Kidney epithelial cell (primary cell): ENCODE measurements around the gene SLC13A2. TPM values are rescaled to one million over a fixed set of nuclear protein-coding genes. Genes with fewer than 3 reads are reported as not detected.

Source experiments
- DNase-seq: peaks from one replicate; pipeline ENCODE4 v3.0.0-alpha.2; 2010; ENCODE audit warnings: low read depth
- H3K27me3 ChIP-seq: 2 replicates; pipeline ENCODE4 v1.6.0; 2011; ENCODE audit warnings: low read length; ENCODE audit not compliant: control insufficient read depth, insufficient read depth
- H3K36me3 ChIP-seq: 2 replicates; pipeline ENCODE4 v1.5.1; 2011; ENCODE audit warnings: low read length; ENCODE audit not compliant: control insufficient read depth, insufficient read depth
- H3K4me3 ChIP-seq: 2 replicates; pipeline ENCODE4 v1.5.1; 2011; ENCODE audit warnings: low read depth, mild to moderate bottlenecking, control low read depth, low read length
- total RNA-seq: library from RNA; depleted of rRNA; stranded (reverse); fragments of >200 nt; gene quantifications from 2 replicates; pipeline ENCODE4 v1.2.3, GENCODE V29; 2015
- TF ChIP-seq, protein P1 (sequence below): IDR thresholded peaks from 2 replicates; pipeline ENCODE4 v1.5.1; 2011; ENCODE audit warnings: mild to moderate bottlenecking, moderate library complexity, low read length, control low read depth, inconsistent platforms; ENCODE audit not compliant: insufficient read depth, poor library complexity, severe bottlenecking

Gene SLC13A2
- total RNA-seq, 1 donor from 2014 or later, result not detected

DNA sequence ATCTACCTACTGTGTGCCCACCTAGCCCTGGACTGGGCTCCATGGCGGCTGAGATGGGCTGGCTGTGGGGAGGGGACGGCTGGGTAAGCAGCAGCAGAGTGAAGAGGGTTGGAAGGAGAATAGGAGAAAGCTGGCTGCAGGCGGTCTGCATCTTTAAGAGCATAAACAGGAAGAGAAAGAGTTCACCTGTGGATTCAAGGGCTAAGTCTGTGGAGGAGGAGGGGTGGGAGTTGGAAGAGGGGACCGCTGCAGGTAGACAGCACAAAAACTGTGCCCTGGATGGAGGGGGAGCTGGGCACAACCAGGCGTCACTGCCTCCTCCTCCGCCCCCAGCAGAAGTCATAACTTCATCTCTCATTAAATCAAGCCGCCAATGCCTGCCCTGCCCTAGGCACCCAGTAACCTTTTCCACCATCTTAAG lies 677 bp downstream of the SLC13A2 start:
- DNase-seq, result no peak
- Histone ChIP-seq H3K4me3 (no peak overlapping the region), H3K36me3 (no peaks in the 10 kb centered on the region), H3K27me3 (peaks cover 9% of the 10 kb centered on the region)
- TF ChIP-seq, protein P1, sequence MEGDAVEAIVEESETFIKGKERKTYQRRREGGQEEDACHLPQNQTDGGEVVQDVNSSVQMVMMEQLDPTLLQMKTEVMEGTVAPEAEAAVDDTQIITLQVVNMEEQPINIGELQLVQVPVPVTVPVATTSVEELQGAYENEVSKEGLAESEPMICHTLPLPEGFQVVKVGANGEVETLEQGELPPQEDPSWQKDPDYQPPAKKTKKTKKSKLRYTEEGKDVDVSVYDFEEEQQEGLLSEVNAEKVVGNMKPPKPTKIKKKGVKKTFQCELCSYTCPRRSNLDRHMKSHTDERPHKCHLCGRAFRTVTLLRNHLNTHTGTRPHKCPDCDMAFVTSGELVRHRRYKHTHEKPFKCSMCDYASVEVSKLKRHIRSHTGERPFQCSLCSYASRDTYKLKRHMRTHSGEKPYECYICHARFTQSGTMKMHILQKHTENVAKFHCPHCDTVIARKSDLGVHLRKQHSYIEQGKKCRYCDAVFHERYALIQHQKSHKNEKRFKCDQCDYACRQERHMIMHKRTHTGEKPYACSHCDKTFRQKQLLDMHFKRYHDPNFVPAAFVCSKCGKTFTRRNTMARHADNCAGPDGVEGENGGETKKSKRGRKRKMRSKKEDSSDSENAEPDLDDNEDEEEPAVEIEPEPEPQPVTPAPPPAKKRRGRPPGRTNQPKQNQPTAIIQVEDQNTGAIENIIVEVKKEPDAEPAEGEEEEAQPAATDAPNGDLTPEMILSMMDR, result no peak

DNA sequence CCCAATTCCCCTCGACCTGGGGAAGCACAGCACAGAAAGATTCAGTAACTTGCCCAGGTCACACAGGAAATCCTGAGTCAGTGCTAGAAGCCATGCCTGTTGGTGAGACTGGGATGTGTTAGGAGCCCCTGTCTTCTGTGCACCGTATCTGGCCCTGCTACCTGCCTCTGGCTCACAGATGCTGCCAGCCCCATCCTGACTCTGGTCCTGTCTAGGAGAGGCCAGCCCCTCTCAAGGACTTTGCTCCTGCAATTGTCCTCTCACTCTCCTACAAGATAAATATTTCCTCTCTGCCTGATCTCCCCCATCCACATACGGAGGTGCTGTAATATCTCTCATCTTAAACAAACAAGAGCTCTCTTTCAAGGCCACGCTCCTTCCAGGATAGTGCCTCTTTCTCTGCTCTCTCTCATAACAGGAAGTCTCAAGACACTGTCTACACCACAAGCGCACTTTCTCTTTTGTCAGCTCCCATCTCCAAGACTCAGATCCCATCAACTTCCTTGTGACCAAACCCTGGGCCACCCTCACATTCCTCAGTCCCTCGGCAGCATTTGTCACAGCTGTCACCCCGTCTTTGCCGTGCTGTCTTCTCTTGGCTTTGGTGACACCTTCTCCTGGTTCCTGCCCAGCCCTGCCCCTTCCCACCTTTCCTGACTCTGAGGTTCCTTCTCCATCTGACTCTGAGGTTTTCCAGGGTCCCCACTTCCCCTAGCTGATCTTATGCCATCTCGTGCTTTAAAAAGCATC lies 1.9 kb downstream of the SLC13A2 start:
- DNase-seq, result no peak
- H3K36me3 ChIP-seq, result no peaks in the 10 kb centered on the region
- TF ChIP-seq, protein P1, result no peak
- peaks cover 9% of the 10 kb centered on the region for H3K27me3 ChIP-seq
- no peak overlapping the region for H3K4me3 ChIP-seq

GRCh38 chr17:28476076-28476865 lies 2.8 kb downstream of the SLC13A2 start:
- TF ChIP-seq, protein P1, result no peak
- Histone ChIP-seq H3K4me3 (no peak overlapping the region), H3K27me3 (peaks cover 10% of the 10 kb centered on the region), H3K36me3 (no peaks in the 10 kb centered on the region)
- no peak for DNase-seq

GRCh38 chr17:28477928-28478327 lies 4.5 kb downstream of the SLC13A2 start:
- TF ChIP-seq, protein P1, result no peak
- no peaks in the 10 kb centered on the region for H3K36me3 ChIP-seq
- no peak for DNase-seq
- no peak overlapping the region for H3K4me3 ChIP-seq
- H3K27me3 ChIP-seq, result peaks cover 9% of the 10 kb centered on the region

DNA sequence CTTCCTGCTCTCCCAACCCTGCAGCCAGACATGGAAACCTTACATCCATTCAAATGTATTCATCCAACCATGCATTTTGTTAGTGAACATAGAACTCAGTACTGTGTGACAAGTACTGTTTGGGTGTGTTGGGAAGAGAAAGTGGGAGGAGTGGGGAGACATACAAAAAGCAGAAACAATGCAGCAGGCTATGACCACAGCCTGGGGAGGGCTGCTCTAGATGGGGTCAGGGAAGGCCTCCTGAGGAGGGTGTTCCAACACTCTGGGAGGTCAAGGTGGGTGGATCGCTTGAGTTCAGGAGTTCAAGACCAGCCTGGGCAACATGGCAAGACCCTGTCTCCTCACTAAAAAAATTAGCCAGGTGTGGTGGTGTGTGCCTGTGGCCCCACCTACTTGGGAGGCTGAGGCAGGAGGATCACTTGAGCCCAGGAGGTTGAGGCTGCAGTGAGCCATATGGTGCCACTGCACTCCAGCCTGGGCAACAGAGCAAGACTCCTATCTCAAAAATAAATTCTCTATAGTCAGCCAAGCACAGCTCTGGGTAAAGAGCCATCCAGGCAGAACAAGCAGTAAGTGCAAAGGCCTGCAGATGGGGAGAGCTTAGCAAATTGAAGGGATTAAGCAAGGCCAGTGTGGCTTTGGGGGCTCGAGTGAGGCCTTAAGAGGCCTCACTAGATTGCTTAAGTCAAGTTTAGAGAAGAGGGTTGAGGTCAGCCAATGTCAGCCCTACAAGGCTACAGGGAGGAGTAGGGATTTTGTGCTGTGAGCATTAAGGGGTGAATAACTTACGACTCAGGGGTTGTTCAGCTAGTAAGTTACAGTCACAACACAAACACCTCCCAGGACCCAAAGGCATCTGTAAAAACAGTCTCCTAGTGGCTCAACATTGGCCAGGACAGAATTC lies 5.5 kb downstream of the SLC13A2 start:
- H3K36me3 ChIP-seq, result no peaks in the 10 kb centered on the region
- H3K27me3 ChIP-seq, result peaks cover 6% of the 10 kb centered on the region
- no peak overlapping the region for H3K4me3 ChIP-seq
- TF ChIP-seq, protein P1, result no peak
- DNase-seq, result no peak
